Stimulated activated CD4-positive, alpha-beta T cell treated with anti-CD3 and anti-CD28 coated beads, Interleukin-1b, Interleukin-23, amount 100 ng/mL, for 48 hours (primary cell): ENCODE data around the gene PRKAR1B.

ENCODE experiments used
- DNase-seq: peaks from one replicate; pipeline ENCODE4 v3.0.0-alpha.2; 2020

PRKAR1B gene

DNA sequence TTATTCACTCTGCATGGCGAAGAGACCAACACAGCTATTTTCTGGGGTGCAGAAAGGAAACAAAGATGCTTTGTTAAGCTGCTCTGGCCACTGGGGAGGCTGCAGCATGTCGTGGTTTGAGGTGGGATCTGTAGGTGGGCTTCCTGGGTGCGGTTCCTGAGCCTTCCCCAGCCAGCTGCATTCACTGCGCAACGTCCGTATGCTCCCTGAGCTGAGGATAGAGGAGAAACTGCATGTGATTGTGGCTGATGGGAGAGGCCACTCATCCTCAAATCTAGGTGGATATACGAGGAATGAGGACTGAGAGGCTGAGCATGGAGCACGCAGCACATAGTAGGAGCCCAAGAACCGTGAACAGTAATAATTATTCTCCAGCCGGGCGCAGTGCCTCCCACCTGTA lies 10.4 kb downstream of the PRKAR1B start:
- DNase-seq, result no peak

DNA sequence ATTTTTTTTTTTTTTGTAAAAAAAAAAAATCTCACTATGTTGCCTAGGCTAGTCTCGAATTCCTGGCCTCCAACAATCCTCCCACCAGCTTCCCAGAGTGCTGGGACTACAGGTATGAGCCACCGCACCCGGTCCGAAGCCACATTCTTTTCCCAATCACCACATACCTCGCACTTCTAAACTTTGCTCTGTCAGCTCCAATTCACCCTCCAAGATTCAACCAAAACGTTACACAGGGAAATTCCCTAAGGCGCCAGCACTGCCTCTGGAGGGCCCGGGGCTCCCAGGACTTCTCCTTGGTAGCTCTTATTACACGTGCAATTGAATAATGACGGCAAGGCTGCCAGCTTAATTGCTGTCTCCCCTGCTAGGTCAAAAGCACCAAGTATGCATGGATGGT lies 10.9 kb downstream of the PRKAR1B start:
- no peak for DNase-seq

DNA sequence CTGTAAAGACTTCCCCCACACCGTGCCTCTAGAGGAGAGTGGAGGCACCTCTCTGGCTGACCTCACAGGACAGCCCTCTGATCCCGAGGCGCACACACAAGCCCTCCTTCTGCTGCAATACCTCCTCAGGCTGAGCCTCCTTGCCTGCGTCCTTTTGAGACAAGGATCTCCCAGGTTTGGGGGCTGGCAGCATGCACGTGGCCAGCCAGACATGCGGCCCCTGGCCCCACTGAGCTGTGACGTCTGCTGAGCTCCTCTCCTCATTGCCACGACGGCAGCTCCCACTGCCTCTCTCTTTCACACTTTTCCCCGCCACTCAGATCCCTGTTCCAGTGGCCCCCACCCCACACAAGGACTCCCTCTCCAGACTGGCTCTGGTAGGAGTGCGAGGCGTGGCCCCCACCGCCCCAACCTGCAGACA lies 12.8 kb downstream of the PRKAR1B start:
- DNase-seq, result no peak

DNA sequence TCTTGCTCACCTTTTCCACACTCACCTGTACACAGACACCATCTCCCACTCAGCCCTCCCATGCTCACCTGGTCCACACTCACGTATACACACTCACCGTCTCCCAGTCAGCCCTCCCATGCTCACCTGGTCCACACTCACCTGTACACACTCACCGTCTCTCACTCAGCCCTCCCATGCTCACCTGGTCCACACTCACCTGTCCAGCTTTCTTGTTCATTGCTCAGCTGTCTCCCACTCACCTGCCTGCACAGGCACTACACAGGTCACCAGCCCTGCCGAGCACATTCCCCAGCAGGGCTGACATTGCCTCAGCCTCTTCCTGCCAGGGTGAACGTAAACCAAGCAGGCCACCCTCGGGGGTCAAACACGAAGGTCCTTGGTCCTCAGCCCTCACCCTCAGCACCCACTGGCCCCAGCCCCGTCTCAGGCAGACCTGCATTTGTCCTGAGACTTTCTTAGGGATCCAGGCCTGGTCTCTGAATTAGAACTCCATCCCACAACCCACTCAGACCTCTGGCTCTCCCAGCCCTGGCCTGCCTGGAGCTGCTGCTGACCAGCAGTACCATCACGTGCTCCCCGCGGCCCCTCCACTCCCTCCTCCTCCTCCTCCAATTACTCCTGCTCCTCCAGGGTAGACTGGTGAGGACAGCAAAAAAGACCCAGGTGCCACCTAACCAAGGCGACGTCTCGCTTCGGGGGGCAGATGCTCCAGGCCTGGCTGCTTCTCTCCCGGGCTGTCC lies 13.4 kb downstream of the PRKAR1B start:
- DNase-seq, result no peak

DNA sequence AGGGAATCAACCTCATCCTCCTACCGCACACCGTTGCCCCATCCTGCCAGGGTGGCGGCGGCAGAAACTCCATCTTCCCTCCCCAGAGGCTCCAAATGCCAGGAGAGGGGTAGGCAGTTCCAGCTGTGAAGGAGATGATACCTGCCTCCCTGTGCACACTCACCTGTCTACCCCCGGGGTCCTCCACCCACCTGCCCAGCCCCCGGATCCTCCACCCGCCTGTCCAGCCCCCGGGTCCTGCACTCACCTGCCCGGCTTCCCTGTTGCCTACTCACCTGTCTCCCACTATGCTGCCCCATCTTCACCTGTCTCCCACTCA lies 14.0 kb downstream of the PRKAR1B start:
- no peak for DNase-seq

DNA sequence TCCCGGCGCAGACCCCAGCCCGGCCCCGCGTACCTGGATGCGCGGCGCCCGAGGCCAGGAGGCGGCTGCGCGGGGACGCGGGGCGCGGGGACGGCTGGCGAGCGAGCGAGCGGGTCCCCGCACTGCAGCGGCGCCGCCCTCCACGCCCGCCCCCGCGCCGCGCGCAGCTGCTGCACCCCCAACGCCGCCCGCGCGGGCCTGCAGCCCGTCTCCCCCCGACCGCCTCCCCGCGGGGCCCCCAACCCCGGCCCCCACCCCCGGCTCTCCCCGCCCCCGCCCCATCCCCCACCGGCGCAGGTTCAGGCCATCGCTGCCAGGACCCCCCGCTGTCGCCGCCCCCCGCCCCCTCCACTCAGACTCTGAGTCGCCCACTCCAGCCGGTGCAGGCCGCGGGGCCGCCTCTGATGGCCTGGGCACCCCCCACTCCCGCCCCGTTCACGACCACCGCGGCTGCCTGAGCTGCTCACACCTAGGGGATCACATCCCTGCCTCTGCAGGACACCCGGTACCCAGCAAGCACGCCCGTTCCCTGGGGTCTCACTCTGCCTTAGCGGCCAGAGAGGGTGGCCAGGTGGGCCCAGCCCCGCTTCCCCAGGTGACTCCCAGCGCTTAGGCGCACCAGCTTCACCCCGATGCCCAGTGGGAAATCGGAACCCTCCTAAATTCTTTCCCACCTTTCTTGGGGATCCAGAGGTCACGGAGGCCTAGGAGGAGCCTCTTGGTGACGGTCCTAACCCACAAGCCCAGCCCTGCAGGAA lies 14.5 kb downstream of the PRKAR1B start:
- no peak for DNase-seq

DNA sequence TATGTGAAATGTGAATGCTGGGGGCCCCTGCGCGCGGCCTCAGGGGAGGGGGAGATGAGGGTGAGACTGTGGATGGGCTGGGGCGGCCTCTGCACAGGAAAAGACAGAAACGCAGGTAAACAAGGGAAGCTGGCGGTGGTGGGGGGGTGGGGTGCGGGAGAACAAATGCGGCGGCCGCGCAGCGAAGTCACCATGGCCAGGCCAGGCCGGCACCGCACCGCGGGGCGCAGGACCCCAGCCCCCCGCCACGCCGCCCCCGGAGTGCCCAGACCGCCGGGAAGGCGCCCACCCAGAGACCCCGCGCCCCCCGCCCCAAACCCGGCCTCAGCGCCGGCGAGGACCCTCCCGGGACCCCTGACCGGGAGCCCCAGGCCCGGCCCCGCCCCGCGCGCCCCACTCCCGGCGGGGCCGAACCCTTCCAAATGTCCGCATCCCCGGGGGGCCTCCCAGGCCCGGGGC lies 15.1 kb downstream of the PRKAR1B start:
- no peak for DNase-seq

DNA sequence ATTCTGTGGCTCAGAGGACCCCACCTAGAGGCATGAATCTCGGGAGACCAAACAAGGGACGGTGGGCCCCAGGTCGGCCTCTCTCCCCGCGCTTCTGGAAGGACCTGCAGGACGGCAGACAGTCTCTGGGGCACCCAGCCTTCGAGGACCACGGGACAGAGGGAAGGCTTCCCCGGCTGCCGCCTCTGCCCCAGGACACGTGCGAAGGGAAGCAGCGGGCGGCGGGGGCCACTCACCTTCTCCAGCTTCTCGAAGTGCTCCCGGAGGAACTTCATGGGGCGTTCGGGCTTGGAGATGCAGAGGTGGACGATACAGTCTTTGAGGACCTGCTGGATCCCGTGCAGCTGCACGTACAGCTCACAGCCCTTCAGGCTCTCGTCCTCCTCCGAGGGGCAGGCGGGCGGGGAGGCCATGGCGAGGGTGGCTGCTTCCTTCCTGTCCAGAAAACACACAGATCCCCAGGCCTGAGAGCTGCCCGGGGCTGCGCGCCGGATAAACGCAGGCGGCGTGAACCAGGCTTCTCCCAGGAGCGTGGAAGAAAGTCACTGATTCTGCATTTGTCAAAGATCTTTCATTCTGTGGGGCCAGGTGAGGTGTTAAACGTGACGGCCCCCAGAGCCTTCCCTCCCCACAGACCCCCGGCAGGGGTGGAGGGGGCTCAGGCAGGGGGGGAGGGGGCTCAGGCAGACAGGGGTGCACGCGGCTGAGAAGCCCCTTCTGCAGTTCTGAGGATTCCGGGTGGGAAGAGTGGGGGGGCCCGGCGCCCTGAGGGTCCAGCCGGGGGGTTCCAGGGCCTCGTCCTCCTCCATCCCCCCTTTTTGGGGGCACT lies 15.8 kb downstream of the PRKAR1B start:
- no peak for DNase-seq

DNA sequence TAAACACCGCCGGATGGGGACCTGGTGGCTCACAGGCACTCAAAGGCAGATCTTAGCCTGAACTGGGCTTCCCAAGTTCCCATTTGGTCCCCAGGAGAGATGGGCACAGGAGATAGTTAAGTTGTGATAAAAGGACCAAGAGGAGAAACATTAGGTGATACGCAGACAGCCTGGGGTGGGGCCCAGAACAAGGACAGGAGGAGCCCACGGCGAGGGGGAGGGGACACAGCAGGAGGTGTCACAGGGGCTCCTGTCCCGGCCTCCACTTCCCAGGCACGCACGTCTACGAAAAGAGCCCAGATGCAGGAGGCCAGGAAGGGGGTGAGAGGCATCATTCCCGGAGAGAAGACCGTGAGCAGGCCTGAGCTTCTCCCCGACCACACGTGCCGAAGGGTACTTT lies 16.9 kb downstream of the PRKAR1B start:
- no peak for DNase-seq

DNA sequence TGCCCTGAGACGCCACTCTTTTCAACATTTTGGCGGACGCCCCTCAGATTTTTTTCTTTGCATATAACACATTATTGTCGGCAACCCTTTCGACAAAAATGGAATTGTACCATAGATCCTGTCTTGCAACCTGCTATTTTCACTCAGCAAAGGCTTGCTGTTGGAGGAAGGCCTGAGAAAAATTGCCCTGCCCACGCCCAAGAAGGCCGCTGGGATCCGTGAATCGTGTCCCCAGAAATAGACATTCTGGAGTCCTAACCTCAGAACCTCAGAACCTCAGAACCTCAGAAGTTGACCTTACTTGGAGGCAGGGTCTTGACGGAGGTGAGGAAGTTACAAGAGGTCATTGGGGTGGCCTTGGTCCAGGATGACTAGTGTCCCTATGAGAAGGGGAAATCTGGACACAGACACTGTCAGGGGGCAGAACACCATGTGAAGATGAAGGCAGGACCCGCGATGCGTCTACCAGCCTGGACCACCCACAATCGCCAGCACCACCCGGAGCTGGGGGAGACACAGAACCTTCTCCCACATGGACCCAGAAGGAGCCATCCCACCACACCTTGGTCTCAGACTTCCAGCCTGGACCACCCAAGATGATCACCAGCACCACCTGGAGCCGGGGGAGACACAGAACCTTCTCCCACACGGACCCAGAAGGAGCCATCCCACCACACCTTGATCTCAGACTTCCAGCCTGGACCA lies 19.6 kb downstream of the PRKAR1B start:
- DNase-seq, result no peak

DNA sequence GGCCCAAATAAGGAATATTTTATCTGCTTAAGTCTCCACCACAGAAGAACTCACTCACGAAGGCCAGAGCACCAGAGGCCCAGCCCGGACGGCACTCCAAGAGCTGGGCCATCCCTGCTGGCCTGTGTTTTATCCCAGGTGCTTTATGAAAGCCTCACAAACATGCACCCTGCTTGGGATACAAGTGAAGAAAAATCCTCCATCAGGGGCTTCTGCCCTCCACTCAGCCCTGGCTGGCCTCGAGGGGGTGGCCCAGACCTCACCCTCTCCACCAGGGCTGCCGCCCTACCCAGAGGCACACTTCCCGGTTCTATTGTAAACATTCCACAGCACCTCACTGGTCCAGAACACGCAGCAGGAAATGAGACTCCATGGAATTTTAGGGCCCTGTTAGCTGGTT lies 20.4 kb downstream of the PRKAR1B start:
- no peak for DNase-seq

DNA sequence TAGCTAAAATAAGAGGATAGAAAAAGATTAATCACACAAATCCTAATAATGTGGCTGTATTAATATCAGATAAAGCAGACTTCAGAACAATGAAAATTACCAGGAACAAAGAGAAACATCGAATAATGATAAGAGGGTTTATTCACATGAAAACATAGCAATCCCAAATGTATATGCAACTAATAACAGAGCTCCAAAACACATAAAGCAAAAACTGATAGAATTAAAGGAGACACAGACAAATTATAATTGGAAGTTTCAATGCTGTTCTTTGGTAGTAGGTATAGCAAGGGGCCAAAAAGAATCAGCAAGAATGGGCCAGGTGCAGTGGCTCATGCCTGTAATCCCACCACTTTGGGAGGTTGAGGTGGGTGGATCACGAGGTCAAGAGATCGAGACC lies 24.0 kb downstream of the PRKAR1B start:
- DNase-seq, result no peak

DNA sequence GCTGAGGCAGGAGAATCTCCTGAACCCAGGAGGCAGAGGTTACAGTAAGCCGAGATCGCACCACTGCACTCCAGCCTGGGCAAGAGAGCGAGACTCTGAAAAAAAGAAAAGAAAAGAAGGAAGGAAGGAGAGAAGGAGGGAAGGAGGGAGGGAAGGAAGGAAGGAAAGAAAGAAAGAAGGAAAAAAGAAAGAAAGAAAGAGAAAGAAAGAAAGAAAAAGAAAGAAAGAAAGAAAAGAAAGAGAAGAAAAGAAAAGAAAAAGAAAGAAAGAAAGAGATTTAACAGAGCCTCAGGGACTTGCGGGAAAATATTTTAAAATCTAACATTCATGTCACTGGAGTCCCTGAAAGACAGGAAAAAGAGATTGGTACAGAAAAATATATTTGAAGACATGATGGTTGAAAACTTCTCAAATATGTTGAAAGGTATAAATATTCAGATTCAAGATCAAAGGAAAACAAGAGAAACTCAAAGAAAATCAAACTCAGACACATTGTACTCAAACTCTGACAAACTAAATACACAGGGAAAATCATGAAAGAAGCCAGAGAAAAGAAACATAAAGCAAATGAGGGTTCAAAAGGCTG lies 25.9 kb downstream of the PRKAR1B start:
- no peak for DNase-seq

DNA sequence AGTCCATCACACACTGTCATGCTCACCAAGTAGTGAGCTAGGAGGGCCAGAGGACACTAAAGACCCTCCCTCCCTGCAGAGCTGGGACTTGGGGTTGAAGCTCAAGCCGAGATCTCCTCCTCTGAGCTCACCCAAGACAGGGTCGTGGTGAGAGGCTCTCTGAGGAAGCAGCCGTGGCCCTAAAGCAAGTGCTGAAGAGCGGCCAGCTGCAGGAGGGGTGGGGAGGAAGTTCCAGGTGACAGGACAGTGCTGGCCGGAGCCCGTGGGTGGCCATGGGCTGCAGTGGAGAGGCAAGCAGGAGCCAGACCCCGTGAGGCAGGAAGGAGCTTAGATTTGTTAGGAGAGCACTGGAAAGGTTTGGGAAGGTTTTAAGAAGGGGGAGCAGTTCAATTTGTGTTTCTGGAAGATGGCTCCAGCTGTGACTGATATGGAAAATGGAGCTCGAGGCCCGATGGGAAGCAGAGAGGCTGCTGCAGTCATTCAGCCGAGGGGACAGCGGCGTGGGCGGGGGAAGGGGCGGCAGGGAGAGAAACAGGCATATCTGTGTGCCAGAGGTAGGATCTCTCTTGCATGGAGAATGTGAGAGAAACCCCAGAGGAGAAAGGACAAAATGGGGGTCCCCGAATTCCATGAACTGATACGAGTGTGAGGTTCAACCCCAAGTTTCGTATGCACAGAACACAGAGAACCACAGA lies 27.5 kb downstream of the PRKAR1B start:
- no peak for DNase-seq

DNA sequence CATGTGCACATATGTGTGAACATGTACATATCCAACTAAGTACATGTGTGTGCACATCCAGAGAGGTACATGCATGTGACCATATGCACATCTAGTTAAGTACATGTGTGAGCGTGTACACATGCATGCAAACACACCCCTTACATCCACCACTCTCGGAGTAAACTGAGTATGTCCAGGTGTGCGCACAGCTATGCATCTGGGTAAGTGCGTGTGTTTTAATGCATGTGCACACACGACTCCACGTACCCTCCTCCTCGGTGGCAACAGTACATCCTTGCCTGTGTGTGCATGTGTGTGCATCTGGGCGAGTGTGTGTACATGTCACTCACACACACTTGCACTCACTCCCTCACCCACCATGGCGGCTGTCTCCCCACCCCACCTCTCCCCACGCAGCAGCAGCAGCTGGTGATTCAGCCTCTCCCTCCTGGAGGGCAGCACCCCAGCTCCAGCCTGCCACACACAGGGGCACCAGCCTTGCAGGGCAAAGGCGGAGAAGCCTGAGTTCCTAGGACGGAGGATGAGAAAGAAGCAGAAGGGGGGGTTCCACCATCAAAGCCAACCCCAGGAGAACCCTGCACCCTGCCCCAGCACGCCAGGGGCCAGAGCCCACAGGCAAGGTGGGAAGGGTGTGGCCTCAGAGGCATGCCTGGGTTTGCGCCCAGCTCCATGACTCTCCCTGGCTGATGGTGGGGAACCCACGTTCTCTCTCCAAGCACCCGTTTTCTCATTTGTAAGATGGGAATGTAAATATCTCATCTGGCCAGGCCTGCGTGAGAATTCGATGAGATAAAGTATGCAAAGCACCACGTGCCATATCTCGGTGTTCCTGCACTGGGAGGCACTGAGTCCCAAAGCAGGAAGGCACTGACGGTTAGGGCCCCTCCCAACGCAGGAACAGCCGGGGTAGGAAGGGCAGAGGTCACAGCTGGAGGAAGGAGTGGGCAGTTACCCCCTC lies 28.3 kb downstream of the PRKAR1B start:
- DNase-seq, result no peak

DNA sequence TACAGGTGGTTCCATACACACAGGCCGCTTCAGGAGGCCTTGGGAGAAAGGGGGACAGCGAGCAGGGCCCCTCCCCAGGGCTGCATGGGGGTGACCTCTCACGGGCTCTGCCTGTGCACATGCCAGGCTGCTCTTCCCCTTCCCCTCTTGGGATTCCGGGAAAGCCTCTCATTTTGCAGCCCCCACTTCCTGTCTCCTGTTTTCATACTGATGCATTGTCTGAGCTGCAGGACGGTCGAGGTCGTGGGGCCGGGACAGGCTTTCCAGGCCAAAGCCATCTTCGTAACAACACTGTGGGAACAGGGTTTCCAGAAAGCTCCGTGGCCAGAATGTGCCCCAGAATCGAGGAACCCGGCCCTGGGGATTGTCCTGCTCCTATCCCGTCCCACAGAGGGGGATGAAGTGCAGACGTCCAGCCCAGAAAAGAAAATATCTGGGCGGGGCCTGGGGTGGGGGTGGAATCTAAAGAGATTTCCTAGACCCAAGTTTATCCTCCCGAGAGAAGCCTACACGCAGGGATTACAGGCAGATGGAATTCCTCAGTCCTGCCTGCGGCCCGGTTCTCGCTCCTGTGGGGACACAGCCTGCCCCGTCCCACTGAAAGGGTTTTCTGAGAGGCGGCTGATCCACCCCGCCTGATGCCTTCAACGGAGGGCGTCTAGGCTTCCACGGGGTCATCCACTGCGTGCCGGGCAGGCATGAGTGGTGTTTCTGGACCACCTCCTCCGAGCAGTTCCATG lies 30.1 kb downstream of the PRKAR1B start:
- no peak for DNase-seq

DNA sequence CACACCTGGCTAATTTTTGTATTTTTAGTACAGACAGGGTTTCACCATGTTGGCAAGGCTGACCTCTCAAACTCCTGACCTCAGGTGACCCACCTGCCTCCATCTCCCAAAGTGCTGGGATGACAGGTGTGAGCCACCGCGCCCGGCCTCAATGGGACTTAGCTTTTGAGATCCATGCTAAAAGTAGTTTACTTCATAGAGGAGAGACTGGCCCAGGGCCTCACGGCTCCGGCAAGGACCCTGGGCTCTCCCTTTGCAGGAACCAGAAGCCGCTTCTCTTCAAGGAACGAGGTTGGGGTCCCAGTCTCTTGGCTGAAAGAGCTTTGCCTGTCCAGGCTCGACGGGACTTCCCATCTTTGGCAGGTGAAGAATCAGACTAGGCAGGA lies 30.7 kb downstream of the PRKAR1B start:
- no peak for DNase-seq

DNA sequence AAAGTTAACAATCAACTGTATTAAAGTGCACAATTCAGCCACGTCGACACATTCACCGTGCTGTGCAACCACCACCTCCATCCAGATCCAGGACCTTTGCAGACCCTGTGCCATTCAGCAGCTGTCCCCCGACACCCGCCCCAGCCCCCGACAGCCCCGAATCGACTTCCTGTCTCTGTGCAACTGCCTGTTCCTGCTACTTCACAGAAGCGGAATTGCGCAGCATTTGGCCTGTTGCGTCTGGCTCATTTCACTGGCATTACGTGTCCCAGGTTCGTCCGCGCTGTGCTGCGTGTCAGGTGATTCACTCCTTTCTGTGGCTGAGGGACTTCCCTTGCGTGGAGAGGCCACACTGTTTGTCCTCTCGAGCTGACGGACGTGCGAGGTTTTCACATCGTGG lies 33.8 kb downstream of the PRKAR1B start:
- no peak for DNase-seq

DNA sequence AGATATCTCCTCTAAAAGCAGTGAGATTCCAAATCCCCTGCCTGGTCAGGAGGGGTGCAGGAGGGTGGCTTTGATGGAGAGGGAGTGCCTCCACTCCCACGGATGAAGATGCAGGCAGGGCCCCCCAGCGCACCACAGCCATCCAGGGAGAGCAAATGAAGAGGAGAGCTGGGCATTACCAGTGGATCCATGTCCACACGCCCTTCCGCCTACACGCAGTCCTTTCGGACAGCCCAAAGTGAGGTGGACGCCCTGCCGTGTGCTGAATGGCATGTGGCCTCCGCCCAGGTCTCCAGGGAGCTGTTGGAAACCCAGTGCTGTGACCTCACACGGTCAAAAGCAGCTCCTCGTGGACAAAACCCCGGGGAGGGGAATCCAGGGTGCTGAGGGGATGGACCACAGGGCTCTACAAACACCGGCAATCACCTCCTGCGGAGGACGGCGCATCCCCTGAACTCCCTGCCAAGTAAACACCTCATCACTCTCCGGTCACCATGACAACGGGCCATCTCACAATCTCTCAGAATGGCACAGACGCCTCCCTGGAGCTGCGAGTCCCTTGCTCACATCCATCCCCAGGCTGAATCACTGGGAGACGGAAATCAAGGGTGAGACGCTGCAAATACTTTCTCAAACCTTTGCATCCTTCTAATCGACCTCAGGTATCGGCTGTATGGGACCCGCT lies 35.6 kb downstream of the PRKAR1B start:
- no peak for DNase-seq
